ENCODE data around the gene MAP7.

Gene MAP7

GRCh38 chr6:136424901-136425300, 125.3 kb downstream of the MAP7 start:
- Histone ChIP-seq H3K27ac (no peak overlapping the region), H3K27me3 (replicated peaks) (no peaks in the 10 kb centered on the region), H3K4me3 (ENCODE audit: low read depth, low read length) (no peak overlapping the region), H3K36me3 (replicated peaks) (no peaks in the 10 kb centered on the region)
- no peak for DNase-seq
- in situ Hi-C loops (cut with HindIII; ENCODE audit: low pct_ligation_motif_present, low sequenced_read_pairs) = no loop called here
- TF ChIP-seq, protein P1, sequence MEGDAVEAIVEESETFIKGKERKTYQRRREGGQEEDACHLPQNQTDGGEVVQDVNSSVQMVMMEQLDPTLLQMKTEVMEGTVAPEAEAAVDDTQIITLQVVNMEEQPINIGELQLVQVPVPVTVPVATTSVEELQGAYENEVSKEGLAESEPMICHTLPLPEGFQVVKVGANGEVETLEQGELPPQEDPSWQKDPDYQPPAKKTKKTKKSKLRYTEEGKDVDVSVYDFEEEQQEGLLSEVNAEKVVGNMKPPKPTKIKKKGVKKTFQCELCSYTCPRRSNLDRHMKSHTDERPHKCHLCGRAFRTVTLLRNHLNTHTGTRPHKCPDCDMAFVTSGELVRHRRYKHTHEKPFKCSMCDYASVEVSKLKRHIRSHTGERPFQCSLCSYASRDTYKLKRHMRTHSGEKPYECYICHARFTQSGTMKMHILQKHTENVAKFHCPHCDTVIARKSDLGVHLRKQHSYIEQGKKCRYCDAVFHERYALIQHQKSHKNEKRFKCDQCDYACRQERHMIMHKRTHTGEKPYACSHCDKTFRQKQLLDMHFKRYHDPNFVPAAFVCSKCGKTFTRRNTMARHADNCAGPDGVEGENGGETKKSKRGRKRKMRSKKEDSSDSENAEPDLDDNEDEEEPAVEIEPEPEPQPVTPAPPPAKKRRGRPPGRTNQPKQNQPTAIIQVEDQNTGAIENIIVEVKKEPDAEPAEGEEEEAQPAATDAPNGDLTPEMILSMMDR (IDR thresholded peaks at IDR 0.05; ENCODE audit: low read depth, low read length, missing control alignments) = no peak

GRCh38 chr6:136424450-136424849, 125.8 kb downstream of the MAP7 start:
- DNase-seq = no peak
- in situ Hi-C loops (cut with HindIII; ENCODE audit: low pct_ligation_motif_present, low sequenced_read_pairs) = no loop called here

GRCh38 chr6:136421537-136422158, 128.6 kb downstream of the MAP7 start:
- Histone ChIP-seq H3K36me3 (replicated peaks) (no peaks in the 10 kb centered on the region), H3K27me3 (replicated peaks) (no peaks in the 10 kb centered on the region), H3K4me3 (ENCODE audit: low read depth, low read length) (no peak overlapping the region), H3K27ac (no peak overlapping the region)
- in situ Hi-C loops (cut with HindIII; ENCODE audit: low pct_ligation_motif_present, low sequenced_read_pairs) = no loop called here
- TF ChIP-seq, protein P1 (IDR thresholded peaks at IDR 0.05; ENCODE audit: low read depth, low read length, missing control alignments) = no peak
- no peak for DNase-seq

More at GRCh38 chr6:136424450-136424849, 125.8 kb downstream of the MAP7 start:
- Histone ChIP-seq H3K27ac (no peak overlapping the region), H3K27me3 (replicated peaks) (no peaks in the 10 kb centered on the region), H3K4me3 (ENCODE audit: low read depth, low read length) (no peak overlapping the region), H3K36me3 (replicated peaks) (no peaks in the 10 kb centered on the region)
- TF ChIP-seq, protein P1 (IDR thresholded peaks at IDR 0.05; ENCODE audit: low read depth, low read length, missing control alignments) = no peak

DNA sequence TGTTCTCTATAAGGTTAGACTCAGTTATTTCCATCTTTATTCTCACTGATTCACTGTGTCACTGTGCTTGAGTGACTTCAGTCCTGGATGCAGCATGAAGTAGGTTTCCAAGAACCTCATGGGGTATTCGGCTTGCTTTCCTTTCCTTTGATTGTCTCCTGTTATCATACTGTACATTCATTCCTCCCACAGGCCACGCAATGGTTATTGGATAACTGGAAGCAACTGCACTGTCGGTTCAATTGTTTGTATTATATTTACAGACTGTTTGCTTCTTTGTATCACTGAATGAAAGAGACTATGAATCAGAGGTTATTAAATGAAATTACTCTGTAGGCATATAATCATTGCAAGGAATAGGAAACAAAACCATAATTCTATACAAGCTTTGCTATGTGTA, 129.4 kb downstream of the MAP7 start:
- H3K27me3 ChIP-seq (replicated peaks) = no peaks in the 10 kb centered on the region
- H3K4me3 ChIP-seq (ENCODE audit: low read depth, low read length) = no peak overlapping the region
- DNase-seq = no peak
- TF ChIP-seq, protein P1 (IDR thresholded peaks at IDR 0.05; ENCODE audit: low read depth, low read length, missing control alignments) = no peak
- in situ Hi-C loops (cut with HindIII; ENCODE audit: low pct_ligation_motif_present, low sequenced_read_pairs) = no loop called here
- no peaks in the 10 kb centered on the region for H3K36me3 ChIP-seq (replicated peaks)
- no peak overlapping the region for H3K27ac ChIP-seq

GRCh38 chr6:136415351-136416007, 134.7 kb downstream of the MAP7 start:
- Histone ChIP-seq H3K27me3 (replicated peaks) (no peaks in the 10 kb centered on the region), H3K36me3 (replicated peaks) (no peaks in the 10 kb centered on the region), H3K4me3 (ENCODE audit: low read depth, low read length) (no peak overlapping the region), H3K27ac (no peak overlapping the region)
- in situ Hi-C loops (cut with HindIII; ENCODE audit: low pct_ligation_motif_present, low sequenced_read_pairs) = no loop called here
- no peak for DNase-seq
- TF ChIP-seq, protein P1 (IDR thresholded peaks at IDR 0.05; ENCODE audit: low read depth, low read length, missing control alignments) = no peak

Measured in brain microvascular endothelial cell (primary cell).